ENCODE measurements around the gene PARK7. TPM values are rescaled to one million over a fixed set of nuclear protein-coding genes. Genes with fewer than 3 reads are reported as not detected.
A peak's percentile ranks its signal among the peaks of the same experiment; 100 is the strongest.

The PARK7 gene
- total and polyA plus RNA-seq, 11 donors: 275 to 550 (median 345) TPM

DNA sequence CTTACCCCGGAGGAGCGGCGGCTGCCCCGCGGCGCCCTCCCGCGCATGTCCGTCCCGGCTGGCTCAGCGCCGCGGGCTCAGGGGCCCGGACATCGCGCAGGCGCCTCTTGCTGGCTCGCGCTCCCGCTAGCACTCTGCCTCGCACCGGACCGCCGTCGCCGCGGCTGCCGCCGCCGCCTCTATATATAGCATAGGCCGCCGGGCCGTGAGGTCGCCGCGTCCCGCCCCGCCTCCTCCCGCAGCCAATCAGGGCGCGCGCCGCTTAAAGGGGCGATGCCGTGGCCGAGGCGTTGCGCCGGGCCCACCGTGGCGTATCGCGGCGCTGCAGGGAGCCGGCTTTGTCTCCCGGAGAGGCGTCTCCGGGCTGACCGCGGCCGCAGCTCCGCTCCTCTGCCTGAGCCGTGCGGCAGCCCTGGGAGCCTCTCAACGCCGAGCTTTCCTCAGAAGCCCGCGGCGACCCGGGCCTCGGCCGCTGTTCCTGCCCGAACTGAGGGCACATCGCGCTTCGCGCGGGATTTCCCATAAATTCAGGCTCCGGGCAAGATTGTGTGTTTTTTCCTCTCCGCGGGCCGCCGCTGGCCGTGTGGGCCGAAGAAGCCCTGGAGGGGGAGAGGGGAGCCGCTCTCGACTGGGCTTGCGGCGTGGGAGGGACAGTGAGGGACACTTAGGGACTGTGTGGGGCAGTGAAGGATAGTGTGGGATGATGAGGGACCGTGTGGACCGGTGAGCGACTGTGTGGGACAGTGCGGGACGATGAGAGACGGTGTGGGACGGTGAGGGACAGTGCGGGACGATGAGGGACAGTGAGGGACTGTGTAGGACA lies 64.9 kb downstream of the PARK7 start, which contains the start of gene ERRFI1:
ERRFI1 (minus strand) TSS at position 157 of the 823 bp plus-strand sequence. CDS start 10,690 bp downstream, outside the sequence.
- H3K4me3 ChIP-seq: peak within 1 kb of the TSS; percentile 66 to 95 (median 86)
- H3K36me3 ChIP-seq: no peaks in the 10 kb centered on the region
- TF ChIP-seq, protein P1, sequence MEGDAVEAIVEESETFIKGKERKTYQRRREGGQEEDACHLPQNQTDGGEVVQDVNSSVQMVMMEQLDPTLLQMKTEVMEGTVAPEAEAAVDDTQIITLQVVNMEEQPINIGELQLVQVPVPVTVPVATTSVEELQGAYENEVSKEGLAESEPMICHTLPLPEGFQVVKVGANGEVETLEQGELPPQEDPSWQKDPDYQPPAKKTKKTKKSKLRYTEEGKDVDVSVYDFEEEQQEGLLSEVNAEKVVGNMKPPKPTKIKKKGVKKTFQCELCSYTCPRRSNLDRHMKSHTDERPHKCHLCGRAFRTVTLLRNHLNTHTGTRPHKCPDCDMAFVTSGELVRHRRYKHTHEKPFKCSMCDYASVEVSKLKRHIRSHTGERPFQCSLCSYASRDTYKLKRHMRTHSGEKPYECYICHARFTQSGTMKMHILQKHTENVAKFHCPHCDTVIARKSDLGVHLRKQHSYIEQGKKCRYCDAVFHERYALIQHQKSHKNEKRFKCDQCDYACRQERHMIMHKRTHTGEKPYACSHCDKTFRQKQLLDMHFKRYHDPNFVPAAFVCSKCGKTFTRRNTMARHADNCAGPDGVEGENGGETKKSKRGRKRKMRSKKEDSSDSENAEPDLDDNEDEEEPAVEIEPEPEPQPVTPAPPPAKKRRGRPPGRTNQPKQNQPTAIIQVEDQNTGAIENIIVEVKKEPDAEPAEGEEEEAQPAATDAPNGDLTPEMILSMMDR (IDR thresholded peaks at IDR 0.05): peak in 3 of 12 donors; percentile 8 to 21 (median 11)
- peak; percentile 94 to 99 for TF ChIP-seq POLR2A (IDR thresholded peaks at IDR 0.05)
- H3K27ac ChIP-seq: peak within 1 kb of the TSS; percentile 61 to 96 (median 88)
- WGBS, 4 donors: 3 to 12% (median 5%) methylated on average over 40 to 98 of the region's 98 CpGs
- intact Hi-C loops (cut with DNase I): loop anchor here in 8 of 10 donors (1.0 to 10.0 kb wide), 9 partner anchors 44 to 418 kb away; partner anchors contain the start of gene SLC45A1 (in 2 of the 8)
- ATAC-seq (peak; percentile 94 to 98 (median 96)), DNase-seq (peak; percentile 94 to 98 (median 96))
- no peaks in the 10 kb centered on the region for H3K9me3 ChIP-seq
- peaks cover 0 to 49% (median 29%) of the 10 kb centered on the region in 12 donors for H3K4me1 ChIP-seq
- peaks cover 0 to 17% (median 0%) of the 10 kb centered on the region in 9 donors for H3K27me3 ChIP-seq

- Histone ChIP-seq H3K4me1 (peaks cover 0 to 52% (median 27%) of the 10 kb centered on the region in 12 donors), H3K4me3 (peak overlapping the region in 10 of 12 donors; percentile 66 to 95 (median 85)), H3K27me3 (peaks cover 0 to 17% (median 0%) of the 10 kb centered on the region in 9 donors), H3K27ac (peak overlapping the region; percentile 17 to 96 (median 88)), H3K36me3 (no peaks in the 10 kb centered on the region), H3K9me3 (no peaks in the 10 kb centered on the region)
- intact Hi-C loops (cut with DNase I): loop anchor here in 8 of 10 donors (1.0 to 10.0 kb wide), 9 partner anchors 45 to 418 kb away; partner anchors contain the start of gene SLC45A1 (in 2 of the 8)
- ATAC-seq: peak in 2 of 4 donors; percentile 25 to 30
- TF ChIP-seq, protein P1 (IDR thresholded peaks at IDR 0.05): no peak
- WGBS, 4 donors: 81 to 85% (median 82%) methylated on average over 25 of the region's 25 CpGs
- peak in 2 of 5 donors; percentile 33 to 60 for DNase-seq
Measured at GRCh38 chr1:8026976-8027747, 65.7 kb downstream of the PARK7 start.

- Histone ChIP-seq H3K27me3 (peaks cover 0 to 17% (median 0%) of the 10 kb centered on the region in 9 donors), H3K36me3 (no peaks in the 10 kb centered on the region), H3K9me3 (no peaks in the 10 kb centered on the region), H3K4me3 (peak overlapping the region in 2 of 12 donors; percentile 87 to 88), H3K4me1 (peaks cover 0 to 49% (median 26%) of the 10 kb centered on the region in 12 donors), H3K27ac (peak overlapping the region; percentile 17 to 96 (median 84))
- DNase-seq (no peak), ATAC-seq (no peak)
- 45 to 60% (median 52%) methylated on average over 8 of the region's 8 CpGs for WGBS, 4 donors
- TF ChIP-seq, protein P1 (IDR thresholded peaks at IDR 0.05): no peak
- no peak for TF ChIP-seq POLR2A (IDR thresholded peaks at IDR 0.05)
- intact Hi-C loops (cut with DNase I): loop anchor here in 6 of 10 donors (2.0 to 10.0 kb wide), 7 partner anchors 46 to 417 kb away; partner anchors contain the start of gene SLC45A1 (in 1 of the 6)
Measured at GRCh38 chr1:8027748-8028570, 66.4 kb downstream of the PARK7 start.

Data from heart left ventricle (tissue), 16 donors.